Measurements from ENCODE around the gene ABCA13.

Gene ABCA13

GRCh38 chr7:48638041-48638440 is 466.8 kb downstream of the ABCA13 start:
- H3K27me3 ChIP-seq = no peaks in the 10 kb centered on the region
- H3K36me3 ChIP-seq = no peaks in the 10 kb centered on the region
- H3K4me3 ChIP-seq (ENCODE audit: low read depth, low read length) = no peak overlapping the region
- no peak for TF ChIP-seq CTCF (IDR thresholded peaks at IDR 0.05; ENCODE audit: low read depth, low read length)
- no peak for DNase-seq
- no peaks in the 10 kb centered on the region for H3K4me1 ChIP-seq
- H3K9me3 ChIP-seq = no peaks in the 10 kb centered on the region

DNA sequence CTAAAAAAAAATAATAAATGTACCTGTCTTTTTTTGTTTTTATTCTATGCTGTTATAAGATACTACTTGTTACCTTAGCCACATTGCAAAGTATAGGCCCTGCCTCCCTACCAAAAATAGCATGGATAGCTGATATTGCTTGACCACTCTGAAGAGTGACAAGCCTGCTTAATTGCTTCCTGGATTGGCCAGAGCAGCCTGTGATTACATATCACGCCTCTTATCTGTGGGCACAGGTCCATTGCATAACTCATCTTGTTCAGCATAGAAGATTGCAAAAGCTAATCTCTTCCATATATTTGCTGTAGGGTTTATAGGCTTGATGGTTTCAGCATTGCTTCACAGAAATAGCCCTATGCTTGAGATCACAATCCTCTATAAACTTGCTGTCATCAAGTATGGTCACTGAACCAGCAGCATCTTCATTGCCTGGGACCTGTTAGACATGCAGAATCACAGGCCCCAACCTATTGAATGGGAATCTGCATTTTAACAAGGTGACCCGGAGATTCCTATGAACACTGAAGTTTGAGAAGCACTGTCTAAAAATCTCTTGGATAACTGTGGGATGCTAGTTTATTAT is 472.3 kb downstream of the ABCA13 start:
- no peaks in the 10 kb centered on the region for H3K4me1 ChIP-seq
- no peaks in the 10 kb centered on the region for H3K27me3 ChIP-seq
- no peaks in the 10 kb centered on the region for H3K36me3 ChIP-seq
- no peaks in the 10 kb centered on the region for H3K9me3 ChIP-seq
- DNase-seq = no peak
- H3K4me3 ChIP-seq (ENCODE audit: low read depth, low read length) = no peak overlapping the region
- TF ChIP-seq CTCF (IDR thresholded peaks at IDR 0.05; ENCODE audit: low read depth, low read length) = no peak

DNA sequence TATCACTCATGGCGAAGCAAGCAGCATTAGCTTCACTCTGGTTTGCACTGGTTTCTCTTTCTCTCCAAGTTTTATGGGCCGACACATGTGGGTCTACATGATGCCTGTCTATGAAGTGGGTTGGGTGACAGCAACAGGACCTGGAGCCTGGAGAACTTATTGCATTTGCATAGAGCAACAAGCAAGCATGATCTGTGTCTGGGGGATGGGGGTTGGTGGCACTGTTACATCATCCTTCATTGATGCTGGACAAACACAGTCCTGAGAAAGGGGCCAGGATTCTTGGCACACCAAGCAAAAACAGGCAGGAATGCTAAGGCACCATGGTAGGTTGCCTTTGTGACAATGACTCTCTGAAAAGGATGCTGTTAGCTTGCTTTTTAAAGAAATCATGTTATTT is 486.9 kb downstream of the ABCA13 start:
- H3K36me3 ChIP-seq = no peaks in the 10 kb centered on the region
- TF ChIP-seq CTCF (IDR thresholded peaks at IDR 0.05; ENCODE audit: low read depth, low read length) = no peak
- H3K9me3 ChIP-seq = no peaks in the 10 kb centered on the region
- H3K27me3 ChIP-seq = no peaks in the 10 kb centered on the region
- no peak for DNase-seq
- no peaks in the 10 kb centered on the region for H3K4me1 ChIP-seq
- H3K4me3 ChIP-seq (ENCODE audit: low read depth, low read length) = no peak overlapping the region

DNA sequence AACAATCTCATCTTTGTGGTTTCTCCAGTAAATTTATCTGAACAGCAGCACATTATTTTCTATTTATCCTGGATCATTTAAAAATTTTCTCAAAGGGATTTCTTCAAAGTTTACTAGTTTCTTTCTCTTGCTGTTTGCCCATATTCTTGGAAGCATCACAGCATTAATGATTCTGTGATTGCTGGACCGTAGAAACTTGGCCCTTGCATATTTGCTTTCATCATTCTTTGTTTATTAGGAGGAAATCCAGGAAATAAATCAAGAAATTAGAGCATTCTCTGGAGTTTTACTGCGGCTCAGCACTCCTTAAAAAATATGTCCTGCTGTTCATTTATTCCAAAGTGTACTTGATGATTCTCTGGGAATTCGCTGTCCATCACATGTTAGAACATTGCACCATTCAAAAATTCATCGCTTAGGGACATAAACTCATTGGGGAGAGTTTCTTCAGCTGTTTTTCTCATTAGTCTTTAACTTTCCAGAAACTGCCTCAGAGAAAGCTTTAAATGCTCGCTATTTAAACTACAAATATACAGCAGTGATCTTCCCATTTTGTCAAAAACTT is 489.1 kb downstream of the ABCA13 start:
- no peaks in the 10 kb centered on the region for H3K36me3 ChIP-seq
- no peaks in the 10 kb centered on the region for H3K4me1 ChIP-seq
- TF ChIP-seq CTCF (IDR thresholded peaks at IDR 0.05; ENCODE audit: low read depth, low read length) = no peak
- H3K4me3 ChIP-seq (ENCODE audit: low read depth, low read length) = no peak overlapping the region
- H3K9me3 ChIP-seq = no peaks in the 10 kb centered on the region; the same call in 1 of the 2 replicates
- no peaks in the 10 kb centered on the region for H3K27me3 ChIP-seq
- no peak for DNase-seq

DNA sequence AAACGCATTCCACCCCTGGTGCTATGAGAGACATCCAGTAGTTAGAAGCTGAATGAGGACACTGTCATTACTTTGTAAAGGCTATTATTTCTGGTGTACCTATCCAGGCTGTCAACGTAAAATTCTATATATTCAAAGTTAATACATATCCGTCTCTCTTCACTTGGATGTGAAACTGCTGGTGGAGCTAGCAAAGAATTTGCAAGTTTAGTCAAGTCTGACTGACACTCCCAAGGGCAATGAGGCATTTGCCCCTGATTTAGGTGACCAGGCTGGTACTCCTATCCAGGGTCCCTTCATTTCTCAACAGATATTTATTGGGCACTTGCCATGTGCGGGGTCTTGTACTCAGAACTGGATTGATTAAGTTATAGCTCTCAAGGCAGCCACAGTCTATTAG is 493.0 kb downstream of the ABCA13 start:
- no peak overlapping the region for H3K4me3 ChIP-seq (ENCODE audit: low read depth, low read length)
- TF ChIP-seq CTCF (IDR thresholded peaks at IDR 0.05; ENCODE audit: low read depth, low read length) = no peak
- no peaks in the 10 kb centered on the region; the same call in none of the 2 replicates for H3K9me3 ChIP-seq
- no peaks in the 10 kb centered on the region for H3K27me3 ChIP-seq
- no peaks in the 10 kb centered on the region for H3K4me1 ChIP-seq
- H3K36me3 ChIP-seq = no peaks in the 10 kb centered on the region
- no peak for DNase-seq

DNA sequence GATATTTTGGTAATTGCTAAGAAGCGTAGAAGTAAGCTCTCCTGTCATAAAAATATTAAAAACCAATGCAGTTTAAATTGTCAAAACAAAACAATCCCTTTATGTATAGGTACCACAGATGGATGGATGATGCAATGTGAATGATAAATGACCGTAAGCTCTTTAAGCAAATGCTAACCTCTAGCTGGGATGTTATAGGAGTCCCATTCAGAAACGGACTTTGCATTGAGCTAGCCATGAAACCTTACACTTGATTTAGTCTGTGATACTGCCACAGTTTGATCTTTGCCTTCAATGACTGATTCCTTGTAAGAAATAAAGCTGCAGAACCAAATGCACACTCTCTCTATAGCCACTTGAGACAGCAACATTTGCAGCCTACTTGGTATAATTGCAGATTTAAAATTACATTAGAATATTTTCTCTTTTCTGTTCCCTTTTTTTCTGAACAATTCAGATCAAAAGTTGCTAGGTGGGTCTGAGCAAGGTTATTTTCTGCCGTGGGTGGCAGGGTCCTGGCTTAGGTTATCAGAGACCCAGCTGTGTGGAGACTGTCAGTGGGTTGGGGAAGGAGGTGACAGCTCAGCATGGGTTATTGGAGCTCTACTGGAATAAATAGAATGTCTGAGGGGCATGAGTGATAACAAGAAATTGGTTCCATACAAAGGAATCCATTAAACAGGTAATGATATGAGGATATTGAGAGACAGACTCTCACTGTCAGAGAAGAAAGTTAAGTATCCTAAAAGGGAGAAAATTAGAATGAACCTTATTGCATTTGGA is 494.3 kb downstream of the ABCA13 start:
- no peaks in the 10 kb centered on the region for H3K4me1 ChIP-seq
- H3K27me3 ChIP-seq = no peaks in the 10 kb centered on the region
- H3K9me3 ChIP-seq = no peaks in the 10 kb centered on the region; the same call in none of the 2 replicates
- no peak for DNase-seq
- TF ChIP-seq CTCF (IDR thresholded peaks at IDR 0.05; ENCODE audit: low read depth, low read length) = no peak
- H3K4me3 ChIP-seq (ENCODE audit: low read depth, low read length) = no peak overlapping the region
- no peaks in the 10 kb centered on the region for H3K36me3 ChIP-seq

All from BE2C (cell line).